ENCODE data around the gene SEMA3B. TPM values are rescaled to one million over a fixed set of nuclear protein-coding genes. Genes with fewer than 3 reads are reported as not detected.
A peak's percentile ranks its signal among the peaks of the same experiment; 100 is the strongest.

Gene SEMA3B
- total and polyA plus RNA-seq, 8 donors: 27.5 to 223 (median 43.4) TPM

- peaks cover 0 to 5% (median 0%) of the 10 kb centered on the region in 3 donors for H3K4me1 ChIP-seq
- H3K27me3 ChIP-seq: no peaks in the 10 kb centered on the region
- WGBS, 2 donors: 82 to 89% methylated on average over 8 of the region's 8 CpGs
- no peak for FAIRE-seq
- H3K9me3 ChIP-seq: no peaks in the 10 kb centered on the region
- TF ChIP-seq, protein P1, sequence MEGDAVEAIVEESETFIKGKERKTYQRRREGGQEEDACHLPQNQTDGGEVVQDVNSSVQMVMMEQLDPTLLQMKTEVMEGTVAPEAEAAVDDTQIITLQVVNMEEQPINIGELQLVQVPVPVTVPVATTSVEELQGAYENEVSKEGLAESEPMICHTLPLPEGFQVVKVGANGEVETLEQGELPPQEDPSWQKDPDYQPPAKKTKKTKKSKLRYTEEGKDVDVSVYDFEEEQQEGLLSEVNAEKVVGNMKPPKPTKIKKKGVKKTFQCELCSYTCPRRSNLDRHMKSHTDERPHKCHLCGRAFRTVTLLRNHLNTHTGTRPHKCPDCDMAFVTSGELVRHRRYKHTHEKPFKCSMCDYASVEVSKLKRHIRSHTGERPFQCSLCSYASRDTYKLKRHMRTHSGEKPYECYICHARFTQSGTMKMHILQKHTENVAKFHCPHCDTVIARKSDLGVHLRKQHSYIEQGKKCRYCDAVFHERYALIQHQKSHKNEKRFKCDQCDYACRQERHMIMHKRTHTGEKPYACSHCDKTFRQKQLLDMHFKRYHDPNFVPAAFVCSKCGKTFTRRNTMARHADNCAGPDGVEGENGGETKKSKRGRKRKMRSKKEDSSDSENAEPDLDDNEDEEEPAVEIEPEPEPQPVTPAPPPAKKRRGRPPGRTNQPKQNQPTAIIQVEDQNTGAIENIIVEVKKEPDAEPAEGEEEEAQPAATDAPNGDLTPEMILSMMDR (IDR thresholded peaks at IDR 0.05): no peak
- peak in 1 of 6 donors; percentile 68 for DNase-seq
- ATAC-seq: peak in 2 of 4 donors; percentile 41 to 44
- H3K4me3 ChIP-seq: no peak overlapping the region
- H3K27ac ChIP-seq: peak overlapping the region in 2 of 4 donors; percentile 9 to 57
- intact Hi-C loops (cut with DNase I): loop anchor here in 1 of 3 donors (10.0 kb wide), 1 partner anchor 70 kb away; the partner anchor contains the start of genes HYAL2 and TUSC2
- H3K36me3 ChIP-seq: peaks cover 8 to 27% (median 15%) of the 10 kb centered on the region in 3 donors
Observed at GRCh38 chr3:50254577-50255250, 14.2 kb upstream of the SEMA3B start.

- Histone ChIP-seq H3K4me1 (peaks cover 0 to 6% (median 0%) of the 10 kb centered on the region in 3 donors), H3K9me3 (no peaks in the 10 kb centered on the region), H3K27ac (peak overlapping the region in 2 of 4 donors; percentile 9 to 57), H3K27me3 (no peaks in the 10 kb centered on the region), H3K4me3 (no peak overlapping the region), H3K36me3 (peaks cover 8 to 27% (median 15%) of the 10 kb centered on the region in 3 donors)
- 91 to 95% methylated on average over 9 of the region's 9 CpGs for WGBS, 2 donors
- intact Hi-C loops (cut with DNase I): loop anchor here in 1 of 3 donors (10.0 kb wide), 1 partner anchor 70 kb away; the partner anchor contains the start of genes HYAL2 and TUSC2
- DNase-seq: peak in 1 of 6 donors; percentile 57
- TF ChIP-seq, protein P1 (IDR thresholded peaks at IDR 0.05): no peak
- no peak for FAIRE-seq
- no peak for ATAC-seq
Observed at GRCh38 chr3:50255251-50255615, 13.7 kb upstream of the SEMA3B start.

- H3K4me3 ChIP-seq: no peak overlapping the region
- TF ChIP-seq, protein P1 (IDR thresholded peaks at IDR 0.05): peak in 3 of 4 donors; percentile 10 to 39 (median 38)
- peaks cover 8 to 27% (median 15%) of the 10 kb centered on the region in 3 donors for H3K36me3 ChIP-seq
- H3K27ac ChIP-seq: no peak overlapping the region
- no peaks in the 10 kb centered on the region for H3K9me3 ChIP-seq
- peaks cover 0 to 16% (median 6%) of the 10 kb centered on the region in 3 donors for H3K4me1 ChIP-seq
- intact Hi-C loops (cut with DNase I): loop anchor here in 1 of 3 donors (10.0 kb wide), 1 partner anchor 68 kb away; the partner anchor contains the start of genes HYAL2 and TUSC2
- H3K27me3 ChIP-seq: no peaks in the 10 kb centered on the region
- no peak for ATAC-seq
- peak in 3 of 6 donors; percentile 55 to 77 (median 72) for DNase-seq
- no peak for FAIRE-seq
- WGBS, 2 donors: 90% methylated on average over 20 of the region's 20 CpGs
Observed at GRCh38 chr3:50256978-50257890, 11.7 kb upstream of the SEMA3B start.

DNA sequence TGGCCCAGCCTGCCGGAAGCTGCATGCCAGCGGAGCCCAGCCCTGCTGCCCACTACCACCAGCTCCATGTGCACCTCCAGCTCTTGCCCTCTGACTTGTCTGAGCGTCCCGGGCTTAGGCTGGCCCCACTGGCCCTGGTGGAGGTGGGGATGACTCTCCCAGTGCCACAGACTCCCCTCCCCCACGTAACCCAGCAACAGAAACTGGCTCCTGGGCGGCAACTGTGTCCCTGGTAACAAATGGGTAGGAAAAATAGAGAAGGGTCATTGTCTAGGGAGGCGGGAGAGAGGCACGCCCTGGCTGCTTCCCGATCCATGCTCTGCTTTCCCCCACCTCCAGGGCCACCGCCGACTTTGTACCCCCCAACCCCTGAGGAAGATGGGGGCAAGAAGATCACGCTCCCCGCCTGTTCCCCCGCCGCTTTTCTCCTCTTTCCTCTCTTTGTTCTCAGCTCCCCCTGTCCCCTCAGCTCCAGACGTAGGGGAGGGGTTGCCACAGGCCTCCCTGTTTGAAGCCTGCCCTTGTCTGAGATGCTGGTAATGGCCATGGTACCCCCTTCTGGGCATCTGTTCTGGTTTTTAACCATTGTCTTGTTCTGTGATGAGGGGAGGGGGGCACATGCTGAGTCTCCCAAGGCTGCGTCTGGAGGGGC lies 10.8 kb upstream of the SEMA3B start:
- DNase-seq: no peak
- no peak overlapping the region for H3K27ac ChIP-seq
- WGBS, 2 donors: 85 to 89% methylated on average over 12 to 17 of the region's 17 CpGs

More for the DNA sequence above, 10.8 kb upstream of the SEMA3B start:
- no peaks in the 10 kb centered on the region for H3K9me3 ChIP-seq
- intact Hi-C loops (cut with DNase I): loop anchor here in 1 of 3 donors (10.0 kb wide), 1 partner anchor 67 kb away; the partner anchor contains the start of genes HYAL2 and TUSC2
- H3K4me3 ChIP-seq: no peak overlapping the region
- TF ChIP-seq, protein P1 (IDR thresholded peaks at IDR 0.05): no peak
- peaks cover 8 to 21% (median 11%) of the 10 kb centered on the region in 3 donors for H3K36me3 ChIP-seq
- H3K27me3 ChIP-seq: no peaks in the 10 kb centered on the region
- FAIRE-seq (no peak), ATAC-seq (no peak)
- H3K4me1 ChIP-seq: peaks cover 0 to 16% (median 6%) of the 10 kb centered on the region in 3 donors

Measured in pancreas (tissue), 10 donors.